GM19025 (cell line): ENCODE data around the gene NWD2.
"Not testable (repeated sequence)": the region's sequence is repeated elsewhere in the genome, so short reads cannot be mapped to it uniquely, and the experiment has no call there.

Source experiments
- ATAC-seq: cut with Tn5 transposase; IDR thresholded peaks from one replicate; pipeline ENCODE4 v1.9.1; 2021; ENCODE audit warnings: mild to moderate bottlenecking, low read depth, moderate library complexity; ENCODE audit not compliant: unreplicated experiment

The NWD2 gene

GRCh38 chr4:37486166-37486565 lies 241.6 kb downstream of the NWD2 start:
- no peak for ATAC-seq

GRCh38 chr4:37487668-37488067 lies 243.1 kb downstream of the NWD2 start:
- ATAC-seq, result no peak

GRCh38 chr4:37489697-37490096 lies 245.2 kb downstream of the NWD2 start:
- ATAC-seq, result no peak

- ATAC-seq, result no peak
Measured at GRCh38 chr4:37490391-37491347, 246.1 kb downstream of the NWD2 start.

- ATAC-seq, result not testable (repeated sequence)
Measured at GRCh38 chr4:37495353-37495752, 250.8 kb downstream of the NWD2 start.
